MCF 10A (cell line): ENCODE results near the gene COX17. TPM values are rescaled to one million over a fixed set of nuclear protein-coding genes. Genes with fewer than 3 reads are reported as not detected.

Source experiments
- BruUV-seq: library from RNA; stranded (reverse); fragments of 400-500 nt; replicated peaks from 2 replicates; lab custom pipeline; 2021; lab: Mats Ljungman, UMichigan
- CTCF ChIA-PET: fragments of 300-600 bp; sonication (Branson Sonifier 250); formaldehyde crosslinking; extraction: SDS; loops from one replicate; lab custom pipeline; 2021; ENCODE audit warnings: antibody characterized with exemption, inconsistent platforms; lab: Yijun Ruan, JAX
- POLR2A ChIA-PET: fragments of 300-600, 350-650 bp; sonication (Branson Sonifier 250); formaldehyde crosslinking; extraction: SDS; loops from one replicate; lab custom pipeline; 2020; ENCODE audit warnings: antibody characterized with exemption, inconsistent platforms; lab: Yijun Ruan, JAX
- DNase-seq: peaks from one replicate; pipeline ENCODE4 v3.0.0-alpha.2; 2018; ENCODE audit not compliant: unreplicated experiment
- H3K27ac Mint-ChIP-seq: one replicate; pipeline ENCODE4 v1.8.0; 2022; ENCODE audit warnings: mild to moderate bottlenecking, low read depth, mixed read lengths; ENCODE audit not compliant: unreplicated experiment
- H3K27me3 Mint-ChIP-seq: one replicate; pipeline ENCODE4 v1.8.0; 2022; ENCODE audit warnings: mixed read lengths; ENCODE audit not compliant: insufficient read depth, unreplicated experiment
- H3K36me3 Mint-ChIP-seq: one replicate; pipeline ENCODE4 v1.8.0; 2022; ENCODE audit warnings: mild to moderate bottlenecking, moderate library complexity, mixed read lengths; ENCODE audit not compliant: insufficient read depth, unreplicated experiment
- H3K4me1 Mint-ChIP-seq: one replicate; pipeline ENCODE4 v1.8.0; 2022; ENCODE audit warnings: mixed read lengths; ENCODE audit not compliant: insufficient read depth, unreplicated experiment
- H3K4me3 Mint-ChIP-seq: one replicate; pipeline ENCODE4 v1.8.0; 2022; ENCODE audit warnings: mild to moderate bottlenecking, moderate library complexity, mixed read lengths; ENCODE audit not compliant: unreplicated experiment
- H3K9me3 Mint-ChIP-seq: one replicate; pipeline ENCODE4 v1.8.0; 2022; ENCODE audit warnings: mixed read lengths; ENCODE audit not compliant: unreplicated experiment
- intact Hi-C: fragments of 100-400 bp; cut with micrococcal nuclease; formaldehyde crosslinking; loops from 2 replicates; pipeline ENCODE4 v1.14.1; 2022
- total RNA-seq: library from RNA; stranded (reverse); gene quantifications from 2 replicates; pipeline ENCODE4 v1.2.3, GENCODE V29; 2022
- TF ChIP-seq, protein P1 (sequence below): fragments of 200-600 bp; IDR thresholded peaks from one replicate; pipeline ENCODE4 v1.8.0; 2022; ENCODE audit warnings: antibody characterized with exemption, mild to moderate bottlenecking; ENCODE audit not compliant: unreplicated experiment

The COX17 gene
- total RNA-seq, 1 experiment from 2014 or later: 47.9 TPM

DNA sequence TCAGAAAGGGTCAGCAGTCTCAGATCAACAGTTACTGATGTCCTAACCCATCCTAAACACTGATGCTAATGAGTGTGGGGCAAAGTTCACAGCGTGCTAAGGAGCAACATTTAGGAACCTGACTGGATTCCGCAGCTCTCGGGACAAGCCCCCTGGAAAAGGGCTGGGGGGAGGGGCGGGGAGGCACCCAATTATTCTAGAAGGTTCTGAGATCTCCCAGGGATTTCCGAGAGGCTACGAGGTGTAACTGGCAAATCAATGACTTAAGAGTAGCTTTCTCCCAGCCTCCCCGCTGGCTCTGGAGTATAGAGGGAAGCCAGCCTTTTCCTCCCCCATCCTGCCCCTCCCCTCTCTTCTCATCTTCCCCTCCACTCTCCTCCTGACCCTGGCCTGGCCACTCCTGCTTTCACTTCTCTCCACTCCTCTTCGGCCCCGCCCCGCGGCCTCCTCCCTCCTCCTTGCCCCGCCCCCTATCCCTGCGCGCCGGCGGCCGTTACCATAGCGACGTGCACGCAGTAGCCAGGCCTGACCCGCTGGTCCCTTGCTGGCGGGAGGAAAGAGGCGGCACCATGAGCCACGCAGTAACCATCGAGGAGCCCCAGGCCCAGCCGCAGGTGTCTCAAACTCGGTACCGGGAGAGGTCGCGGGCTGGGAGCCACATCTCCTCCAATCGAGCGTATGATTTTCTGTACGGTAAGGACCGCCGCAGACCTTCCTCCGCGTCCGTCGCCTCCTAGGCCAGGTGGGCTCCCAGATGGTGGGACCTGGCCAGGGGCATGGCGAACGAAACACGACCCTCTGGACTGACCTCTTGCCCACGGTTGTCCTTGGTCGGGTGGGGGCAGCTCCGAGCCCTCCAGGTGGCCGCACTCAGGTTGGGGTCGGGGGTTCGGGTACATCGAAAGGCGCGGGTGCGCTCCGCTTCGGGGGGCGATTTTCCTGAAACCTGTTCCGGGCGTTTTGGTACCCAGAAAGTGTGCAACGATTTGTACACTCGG is 25.6 kb upstream of the COX17 start, which contains the start of gene CFAP91:
Gene CFAP91, plus strand, starts transcription at position 493 of the 998 bp plus-strand sequence. Its CDS starts 77 bp downstream, at position 570.
- Mint-ChIP-seq H3K9me3 (no peaks in the 10 kb centered on the region), H3K36me3 (no peaks in the 10 kb centered on the region), H3K4me1 (peaks cover 7% of the 10 kb centered on the region), H3K4me3 (peak within 1 kb of the TSS; percentile 73), H3K27me3 (no peaks in the 10 kb centered on the region), H3K27ac (no peak within 1 kb of the TSS)
- no TSS peak for BruUV-seq
- TF ChIP-seq, protein P1, sequence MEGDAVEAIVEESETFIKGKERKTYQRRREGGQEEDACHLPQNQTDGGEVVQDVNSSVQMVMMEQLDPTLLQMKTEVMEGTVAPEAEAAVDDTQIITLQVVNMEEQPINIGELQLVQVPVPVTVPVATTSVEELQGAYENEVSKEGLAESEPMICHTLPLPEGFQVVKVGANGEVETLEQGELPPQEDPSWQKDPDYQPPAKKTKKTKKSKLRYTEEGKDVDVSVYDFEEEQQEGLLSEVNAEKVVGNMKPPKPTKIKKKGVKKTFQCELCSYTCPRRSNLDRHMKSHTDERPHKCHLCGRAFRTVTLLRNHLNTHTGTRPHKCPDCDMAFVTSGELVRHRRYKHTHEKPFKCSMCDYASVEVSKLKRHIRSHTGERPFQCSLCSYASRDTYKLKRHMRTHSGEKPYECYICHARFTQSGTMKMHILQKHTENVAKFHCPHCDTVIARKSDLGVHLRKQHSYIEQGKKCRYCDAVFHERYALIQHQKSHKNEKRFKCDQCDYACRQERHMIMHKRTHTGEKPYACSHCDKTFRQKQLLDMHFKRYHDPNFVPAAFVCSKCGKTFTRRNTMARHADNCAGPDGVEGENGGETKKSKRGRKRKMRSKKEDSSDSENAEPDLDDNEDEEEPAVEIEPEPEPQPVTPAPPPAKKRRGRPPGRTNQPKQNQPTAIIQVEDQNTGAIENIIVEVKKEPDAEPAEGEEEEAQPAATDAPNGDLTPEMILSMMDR: no peak
- DNase-seq: peak; percentile 87
- intact Hi-C loops: no loop called here
- CTCF ChIA-PET: no interaction called here
- POLR2A ChIA-PET: interaction anchor here (0.6 kb wide), 1 partner anchor 469 kb away, joined by 3 read pairs; no protein-coding TSS in a partner anchor

DNA sequence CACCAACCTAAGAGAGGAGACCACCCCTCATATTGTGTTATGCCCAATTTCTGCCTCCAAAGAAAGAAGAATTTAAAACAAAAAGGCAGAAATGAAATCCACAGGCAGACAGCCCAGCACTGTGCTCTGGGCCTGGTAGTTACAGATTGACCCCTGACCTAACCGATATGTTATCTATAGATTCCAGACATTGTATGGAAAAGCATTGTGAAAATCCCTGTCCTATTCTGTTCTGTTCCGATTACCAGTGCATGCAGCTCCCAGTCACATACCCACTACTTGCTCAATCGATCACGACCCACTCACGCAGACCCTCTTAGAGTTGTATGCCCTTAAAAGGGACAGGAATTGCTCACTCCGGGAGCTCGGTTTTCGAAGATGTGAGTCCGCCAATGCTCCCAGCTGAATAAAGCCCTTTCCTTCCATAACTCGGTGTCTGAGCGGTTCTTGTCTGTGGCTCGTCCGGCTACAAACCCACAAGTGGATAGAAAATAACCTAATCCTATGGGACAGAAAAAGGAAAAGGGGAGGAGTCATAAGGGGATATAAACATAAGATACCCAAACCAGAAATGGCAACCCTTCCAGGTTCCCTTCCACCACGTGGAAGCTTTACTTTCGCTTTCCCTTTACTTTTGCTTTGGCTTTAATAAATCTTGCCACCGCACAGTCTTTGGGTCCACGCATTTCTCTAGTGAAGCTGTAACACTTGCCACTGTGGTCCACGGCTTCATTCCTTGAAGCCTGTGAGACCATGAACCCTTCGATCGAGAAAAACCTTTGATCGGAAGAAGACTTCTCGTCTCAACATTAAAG is 23.9 kb upstream of the COX17 start:
- no peaks in the 10 kb centered on the region for H3K9me3 Mint-ChIP-seq
- H3K27me3 Mint-ChIP-seq: no peaks in the 10 kb centered on the region
- H3K4me1 Mint-ChIP-seq: peaks cover 7% of the 10 kb centered on the region
- H3K4me3 Mint-ChIP-seq: no peak overlapping the region
- H3K36me3 Mint-ChIP-seq: no peaks in the 10 kb centered on the region
- intact Hi-C loops: no loop called here
- DNase-seq: no peak
- ChIA-PET CTCF (interaction anchor here (0.6 to 1.3 kb wide), 4 partner anchors 9 to 569 kb away, joined by 3 to 8 read pairs (median 4); no protein-coding TSS in a partner anchor), POLR2A (no interaction called here)
- no TSS peak for BruUV-seq
- no peak overlapping the region for H3K27ac Mint-ChIP-seq
- TF ChIP-seq, protein P1: no peak

DNA sequence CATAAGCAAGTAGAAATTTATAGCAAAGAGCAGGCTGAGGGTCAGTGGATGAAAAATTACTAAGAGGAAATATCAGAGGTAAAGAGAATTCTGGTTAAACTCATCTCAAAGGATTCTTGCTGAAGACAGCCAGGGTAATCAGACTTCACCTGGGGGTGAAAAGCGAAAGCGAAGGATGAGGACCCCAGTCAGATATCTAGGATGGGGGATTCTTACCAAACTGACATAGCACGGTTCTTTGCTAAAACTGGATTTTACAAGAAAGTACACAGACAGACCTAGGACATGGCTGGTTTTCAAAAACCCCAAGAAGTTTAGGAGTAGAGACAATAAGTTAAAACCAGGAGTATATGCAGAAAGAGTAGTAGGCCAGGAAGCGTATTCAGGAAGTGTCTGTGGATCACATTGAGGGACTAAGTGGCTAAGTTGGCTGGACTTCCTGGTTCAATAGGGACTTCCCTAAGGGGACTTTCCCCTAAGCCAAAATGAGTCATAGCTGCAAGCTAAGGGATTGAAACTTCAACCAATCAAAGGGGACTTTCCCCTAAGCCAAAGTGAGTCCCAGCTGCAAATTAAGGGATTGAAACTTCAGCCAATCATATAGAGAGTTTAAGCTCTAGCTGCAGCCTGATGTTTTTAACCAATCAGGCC is 23.2 kb upstream of the COX17 start:
- DNase-seq: peak; percentile 35
- H3K27ac Mint-ChIP-seq: no peak overlapping the region
- intact Hi-C loops: no loop called here
- CTCF ChIA-PET: interaction anchor here (1.3 kb wide), 1 partner anchor 10 kb away, joined by 8 read pairs; no protein-coding TSS in a partner anchor
- H3K9me3 Mint-ChIP-seq: no peaks in the 10 kb centered on the region
- POLR2A ChIA-PET: no interaction called here
- TF ChIP-seq, protein P1: no peak
- no TSS peak for BruUV-seq
- H3K36me3 Mint-ChIP-seq: no peaks in the 10 kb centered on the region
- no peaks in the 10 kb centered on the region for H3K27me3 Mint-ChIP-seq
- peaks cover 7% of the 10 kb centered on the region for H3K4me1 Mint-ChIP-seq
- no peak overlapping the region for H3K4me3 Mint-ChIP-seq
